ENCODE data around the gene MUS81. TPM values are rescaled to one million over a fixed set of nuclear protein-coding genes. Genes with fewer than 3 reads are reported as not detected.

The MUS81 gene
- total RNA-seq, 2 experiments from 2014 or later, result 37.7 to 39.2 TPM

GRCh38 chr11:65851083-65851579 is 9.1 kb upstream of the MUS81 start:
- ATAC-seq (ENCODE audit: poor library complexity) (no peak), DNase-seq (peak in 1 of 14 experiments; percentile 49)
- H3K27me3 ChIP-seq (ENCODE audit: control insufficient read depth in 1 of 2, insufficient read depth in 2 of 2, low read length in 2 of 2), result no peaks in the 10 kb centered on the region
- intact Hi-C loops (cut with DNase I, micrococcal nuclease), result loop anchor here in 1 of 2 experiments (10.0 kb wide), 1 partner anchor 434 kb away; the partner anchor contains the start of gene YIF1A
- no peak for TF ChIP-seq CTCF (IDR thresholded peaks at IDR 0.05)
- peaks cover 32% of the 10 kb centered on the region for H3K4me1 ChIP-seq (ENCODE audit: insufficient read depth, low read length)
- no peaks in the 10 kb centered on the region for H3K9me3 Mint-ChIP-seq
- peaks cover 48% of the 10 kb centered on the region for H3K36me3 Mint-ChIP-seq (ENCODE audit: low read depth)
- H3K27me3 Mint-ChIP-seq, result no peaks in the 10 kb centered on the region
- peaks cover 53% of the 10 kb centered on the region for H3K36me3 ChIP-seq (ENCODE audit: insufficient read depth, low read length)
- peaks cover 7 to 23% of the 10 kb centered on the region in 2 experiments for H3K9me3 ChIP-seq (ENCODE audit: control insufficient read depth in 1 of 2, insufficient read depth in 1 of 2, low read length in 2 of 2)
- H3K4me3 Mint-ChIP-seq, result no peak overlapping the region
- POLR2A ChIA-PET, result interaction anchor here (1.7 to 2.8 kb wide), 4 partner anchors 9 to 37 kb away, joined by 4 to 9 read pairs (median 9); partner anchors contain the start of genes FIBP, MUS81 and SNX32
- H3K27ac Mint-ChIP-seq, result no peak overlapping the region
- peaks cover 18% of the 10 kb centered on the region for H3K4me1 Mint-ChIP-seq (ENCODE audit: low read depth)
- no peak overlapping the region for H3K27ac ChIP-seq (ENCODE audit: low read depth in 1 of 2, low read length in 2 of 2)
- CTCF ChIA-PET, result interaction anchor here (1.1 kb wide), 1 partner anchor 37 kb away, joined by 3 read pairs; no protein-coding TSS in a partner anchor
- H3K4me3 ChIP-seq (ENCODE audit: low read length), result no peak overlapping the region

- Histone ChIP-seq H3K27me3 (ENCODE audit: control insufficient read depth in 1 of 2, insufficient read depth in 2 of 2, low read length in 2 of 2) (no peaks in the 10 kb centered on the region), H3K36me3 (ENCODE audit: insufficient read depth, low read length) (peaks cover 58% of the 10 kb centered on the region), H3K9me3 (ENCODE audit: control insufficient read depth in 1 of 2, insufficient read depth in 1 of 2, low read length in 2 of 2) (peaks cover 7 to 23% of the 10 kb centered on the region in 2 experiments), H3K4me1 (ENCODE audit: insufficient read depth, low read length) (peaks cover 40% of the 10 kb centered on the region), H3K4me3 (ENCODE audit: low read length) (no peak overlapping the region), H3K27ac (ENCODE audit: low read depth in 1 of 2, low read length in 2 of 2) (no peak overlapping the region)
- no peak for TF ChIP-seq CTCF (IDR thresholded peaks at IDR 0.05)
- Mint-ChIP-seq H3K27me3 (no peaks in the 10 kb centered on the region), H3K36me3 (ENCODE audit: low read depth) (peaks cover 56% of the 10 kb centered on the region), H3K4me1 (ENCODE audit: low read depth) (peaks cover 26% of the 10 kb centered on the region), H3K27ac (no peak overlapping the region), H3K9me3 (no peaks in the 10 kb centered on the region), H3K4me3 (no peak overlapping the region)
- intact Hi-C loops (cut with DNase I, micrococcal nuclease), result loop anchor here in 1 of 2 experiments (10.0 kb wide), 1 partner anchor 433 kb away; the partner anchor contains the start of gene YIF1A
- CTCF ChIA-PET, result interaction anchor here (1.1 kb wide), 1 partner anchor 38 kb away, joined by 3 read pairs; no protein-coding TSS in a partner anchor
- POLR2A ChIA-PET, result interaction anchor here (1.7 to 2.8 kb wide), 3 partner anchors 8 to 36 kb away, joined by 4 to 9 read pairs (median 9); partner anchors contain the start of genes FIBP and MUS81
- no peak for ATAC-seq (ENCODE audit: poor library complexity)
- peak in 1 of 14 experiments; percentile 26 for DNase-seq
Observed at GRCh38 chr11:65851811-65852507, 8.3 kb upstream of the MUS81 start.

GRCh38 chr11:65852508-65853245 is 7.6 kb upstream of the MUS81 start:
- TF ChIP-seq CTCF (IDR thresholded peaks at IDR 0.05), result no peak
- ChIA-PET CTCF (no interaction called here), POLR2A (interaction anchor here (1.7 to 2.8 kb wide), 2 partner anchors 20 to 38 kb away, joined by 4 to 9 read pairs; partner anchors contain the start of gene CCDC85B)
- H3K36me3 Mint-ChIP-seq (ENCODE audit: low read depth), result peaks cover 56% of the 10 kb centered on the region
- DNase-seq (peak in 1 of 14 experiments; percentile 32), ATAC-seq (ENCODE audit: poor library complexity) (no peak)
- H3K4me1 Mint-ChIP-seq (ENCODE audit: low read depth), result peaks cover 27% of the 10 kb centered on the region
- Histone ChIP-seq H3K9me3 (ENCODE audit: control insufficient read depth in 1 of 2, insufficient read depth in 1 of 2, low read length in 2 of 2) (peaks cover 7 to 23% of the 10 kb centered on the region in 2 experiments), H3K4me3 (ENCODE audit: low read length) (no peak overlapping the region), H3K36me3 (ENCODE audit: insufficient read depth, low read length) (peaks cover 58% of the 10 kb centered on the region), H3K27ac (ENCODE audit: low read depth in 1 of 2, low read length in 2 of 2) (no peak overlapping the region), H3K4me1 (ENCODE audit: insufficient read depth, low read length) (peaks cover 40% of the 10 kb centered on the region), H3K27me3 (ENCODE audit: control insufficient read depth in 1 of 2, insufficient read depth in 2 of 2, low read length in 2 of 2) (no peaks in the 10 kb centered on the region)
- intact Hi-C loops (cut with DNase I, micrococcal nuclease), result loop anchor here in 1 of 2 experiments (10.0 kb wide), 1 partner anchor 432 kb away; the partner anchor contains the start of gene YIF1A
- H3K27ac Mint-ChIP-seq, result no peak overlapping the region
- H3K27me3 Mint-ChIP-seq, result no peaks in the 10 kb centered on the region
- H3K9me3 Mint-ChIP-seq, result no peaks in the 10 kb centered on the region
- H3K4me3 Mint-ChIP-seq, result no peak overlapping the region
